ENCODE results near the gene OR2G2.
A peak's percentile ranks its signal among the peaks of the same experiment; 100 is the strongest.

The OR2G2 gene, protein sequence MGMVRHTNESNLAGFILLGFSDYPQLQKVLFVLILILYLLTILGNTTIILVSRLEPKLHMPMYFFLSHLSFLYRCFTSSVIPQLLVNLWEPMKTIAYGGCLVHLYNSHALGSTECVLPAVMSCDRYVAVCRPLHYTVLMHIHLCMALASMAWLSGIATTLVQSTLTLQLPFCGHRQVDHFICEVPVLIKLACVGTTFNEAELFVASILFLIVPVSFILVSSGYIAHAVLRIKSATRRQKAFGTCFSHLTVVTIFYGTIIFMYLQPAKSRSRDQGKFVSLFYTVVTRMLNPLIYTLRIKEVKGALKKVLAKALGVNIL

DNA sequence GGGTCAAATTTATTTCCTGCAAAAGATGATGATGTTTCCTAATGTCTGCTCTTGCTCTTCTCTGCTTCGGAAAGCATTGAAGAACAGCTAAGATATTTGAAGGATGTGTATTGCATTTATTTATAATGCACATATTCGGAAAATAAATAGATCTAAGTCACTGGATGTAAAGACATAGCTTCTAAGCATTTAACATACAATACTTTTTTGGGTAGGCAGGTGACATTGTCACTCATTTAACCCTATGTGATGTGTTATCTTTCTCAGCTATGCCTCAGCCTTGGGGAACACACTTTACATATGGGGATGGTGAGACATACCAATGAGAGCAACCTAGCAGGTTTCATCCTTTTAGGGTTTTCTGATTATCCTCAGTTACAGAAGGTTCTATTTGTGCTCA, at the start of gene OR2G2:
TSS of gene OR2G2 (plus strand) at position 301 of the 400 bp plus-strand sequence. CDS start at position 301, 0 bp downstream.
- no peak for DNase-seq (ENCODE audit: low read depth in 4 of 4, low spot score in 1 of 4)

DNA sequence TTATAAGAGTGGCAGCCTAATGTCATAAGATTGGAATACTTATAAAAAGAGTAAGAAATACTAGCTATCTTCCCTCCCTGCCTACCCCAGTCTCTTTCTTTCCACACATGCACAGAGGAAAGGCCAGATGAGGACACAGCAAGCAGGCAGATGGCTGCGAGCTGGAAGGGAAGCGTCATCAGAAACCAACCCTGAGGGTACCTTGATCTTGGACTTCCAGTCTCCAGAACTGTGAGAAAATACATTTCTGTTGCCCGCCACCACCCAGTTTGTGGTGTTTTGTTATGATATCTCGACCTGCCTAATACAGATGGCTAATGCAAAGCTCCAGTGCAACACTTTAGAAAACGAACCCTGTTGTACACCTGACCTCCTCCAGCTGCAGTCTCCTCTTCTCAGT, 49.6 kb upstream of the OR2G2 start:
- no peak for DNase-seq (ENCODE audit: low read depth in 4 of 4, low spot score in 1 of 4)

DNA sequence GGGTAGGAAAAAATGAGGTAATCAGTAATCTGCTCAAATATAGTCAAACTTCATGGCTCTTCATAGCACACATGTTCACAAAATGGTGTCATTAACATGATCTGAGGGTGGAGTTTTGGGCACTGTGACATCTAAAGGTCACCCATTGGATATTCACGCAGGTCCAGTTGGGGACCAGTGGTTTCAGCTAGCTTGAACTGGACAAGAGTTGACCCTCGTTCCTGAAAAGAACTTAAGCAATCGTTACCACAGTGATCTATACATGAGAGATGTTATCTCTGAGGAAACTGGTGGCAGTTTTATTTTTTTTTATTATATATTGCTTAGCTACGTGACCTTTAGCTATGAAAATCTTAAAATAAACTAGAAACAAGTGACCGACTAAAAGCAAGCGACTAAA, 48.9 kb upstream of the OR2G2 start:
- DNase-seq (ENCODE audit: low read depth in 4 of 4, low spot score in 1 of 4), result no peak

DNA sequence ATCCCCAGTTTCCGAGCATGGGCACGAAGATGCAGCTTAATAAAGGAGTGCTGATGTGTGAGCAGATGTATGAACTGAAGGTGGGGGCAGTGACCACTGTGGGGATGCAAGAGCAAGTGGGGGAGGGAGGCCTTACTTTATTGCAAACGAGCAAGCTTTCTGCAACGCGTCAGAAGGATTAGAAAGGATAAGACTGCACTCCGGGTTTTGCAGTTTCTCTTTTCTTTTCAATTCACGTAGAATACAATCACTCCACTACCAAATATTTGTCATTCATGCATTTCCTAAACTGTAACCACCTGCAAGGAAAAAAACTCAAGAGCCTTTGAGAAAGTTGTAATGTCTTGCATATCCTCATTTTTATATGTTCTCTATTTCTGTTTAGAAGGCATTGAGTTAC, 47.6 kb upstream of the OR2G2 start:
- DNase-seq (ENCODE audit: low read depth in 4 of 4, low spot score in 1 of 4), result no peak

DNA sequence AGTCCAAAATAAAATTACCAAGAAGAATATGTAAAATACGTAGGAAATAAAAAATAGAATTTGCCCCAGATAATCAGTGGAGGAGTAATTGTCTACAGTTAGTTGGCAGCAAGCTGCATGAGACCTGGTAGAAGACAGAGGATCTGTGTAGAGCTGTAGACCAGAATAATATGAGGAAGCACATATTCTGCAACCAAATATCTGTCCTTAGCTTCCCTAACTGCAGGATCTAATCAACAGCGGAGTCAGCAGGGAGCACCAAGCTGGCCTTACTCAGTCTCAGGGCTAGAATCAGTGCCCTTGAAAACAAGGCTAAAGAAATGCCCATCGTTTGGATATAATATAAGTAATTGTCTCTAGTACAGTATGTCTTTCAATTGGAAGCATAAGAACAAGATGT, 45.3 kb upstream of the OR2G2 start:
- DNase-seq (ENCODE audit: low read depth in 4 of 4, low spot score in 1 of 4), result no peak

DNA sequence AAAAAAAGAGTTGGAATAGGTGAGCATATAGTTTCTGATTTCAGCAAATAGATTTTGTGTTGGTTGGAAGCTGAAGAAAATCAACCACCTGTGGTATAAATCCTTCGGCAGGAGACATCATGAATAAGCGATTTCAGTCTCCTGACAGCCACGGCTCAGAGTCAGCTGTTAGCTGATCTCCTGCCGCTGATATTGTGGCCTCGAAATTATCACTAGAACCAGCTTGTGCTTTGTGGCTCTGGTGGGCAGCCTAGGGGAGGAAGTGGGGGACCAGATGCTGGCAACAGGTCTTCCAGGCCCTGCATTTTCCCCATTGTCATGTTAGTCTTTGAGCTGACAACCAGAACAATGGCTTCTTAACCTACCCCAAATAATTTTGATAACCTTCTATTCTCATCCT, 40.1 kb upstream of the OR2G2 start:
- DNase-seq (ENCODE audit: low read depth in 4 of 4, low spot score in 1 of 4), result no peak

DNA sequence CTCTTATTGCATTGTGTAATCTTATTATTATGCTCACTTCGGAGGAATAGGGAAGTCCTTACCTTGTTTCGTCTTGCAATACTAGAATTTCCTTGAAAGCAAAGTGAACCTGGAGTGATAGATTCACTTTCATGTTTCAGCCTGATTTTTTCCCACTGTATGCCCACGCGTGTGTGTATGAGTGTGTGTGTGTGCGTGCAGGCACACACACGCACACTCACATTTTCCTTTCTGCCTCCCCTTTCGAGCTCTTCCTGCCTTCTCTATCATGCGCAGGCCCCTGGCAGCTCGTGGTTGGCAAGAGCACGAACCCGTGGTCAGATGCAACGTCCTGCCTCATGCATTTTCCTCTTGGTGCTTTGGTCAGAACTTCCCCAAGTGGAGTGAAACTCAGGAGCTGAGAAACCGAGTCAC, 39.4 kb upstream of the OR2G2 start, which contains the start of gene GCSAML:
TSS of gene GCSAML (plus strand) at position 366 of the 414 bp plus-strand sequence. CDS start 58 bp downstream, outside the sequence.
- peak in 1 of 4 experiments; percentile 5 for DNase-seq (ENCODE audit: low read depth in 4 of 4, low spot score in 1 of 4)

DNA sequence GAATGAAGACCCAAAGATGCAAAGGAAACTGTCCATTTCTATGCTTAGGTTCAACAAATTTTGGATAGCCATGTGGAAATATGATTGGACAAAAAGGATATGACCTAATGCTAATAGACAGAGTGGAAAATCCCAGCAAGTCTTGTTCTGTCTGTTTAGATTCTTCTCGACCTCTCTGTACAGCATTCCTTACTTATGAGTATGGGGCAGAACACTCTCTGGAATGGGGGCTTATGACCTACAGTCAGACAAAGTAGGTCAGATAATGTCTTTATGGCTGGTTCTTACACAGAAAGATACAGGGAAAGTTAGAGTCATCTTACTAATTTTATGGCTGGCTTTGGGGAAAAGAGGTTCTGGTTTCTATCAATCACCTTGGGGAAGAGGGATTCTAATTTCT, 36.4 kb upstream of the OR2G2 start:
- no peak for DNase-seq (ENCODE audit: low read depth in 4 of 4, low spot score in 1 of 4)

DNA sequence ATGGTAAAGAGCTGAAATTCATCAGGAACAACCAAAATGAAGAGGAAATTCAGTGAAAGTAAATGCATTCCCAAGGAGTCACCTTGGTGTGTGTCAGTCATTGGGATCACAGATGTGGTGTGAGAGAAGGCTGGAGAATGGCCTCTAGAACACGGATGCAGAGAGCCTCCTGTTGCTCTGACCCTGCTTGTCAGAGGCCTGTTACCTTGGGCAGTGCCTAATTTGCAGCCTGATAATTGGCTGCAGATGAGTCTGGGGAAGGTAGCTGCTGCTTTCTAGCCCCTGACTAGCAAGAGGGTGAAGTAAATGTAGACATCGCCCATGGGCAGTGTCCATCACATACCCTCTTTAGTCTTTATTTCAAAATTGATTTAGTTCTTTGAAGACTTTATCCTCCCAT, 35.9 kb upstream of the OR2G2 start:
- no peak for DNase-seq (ENCODE audit: low read depth in 4 of 4, low spot score in 1 of 4)

DNA sequence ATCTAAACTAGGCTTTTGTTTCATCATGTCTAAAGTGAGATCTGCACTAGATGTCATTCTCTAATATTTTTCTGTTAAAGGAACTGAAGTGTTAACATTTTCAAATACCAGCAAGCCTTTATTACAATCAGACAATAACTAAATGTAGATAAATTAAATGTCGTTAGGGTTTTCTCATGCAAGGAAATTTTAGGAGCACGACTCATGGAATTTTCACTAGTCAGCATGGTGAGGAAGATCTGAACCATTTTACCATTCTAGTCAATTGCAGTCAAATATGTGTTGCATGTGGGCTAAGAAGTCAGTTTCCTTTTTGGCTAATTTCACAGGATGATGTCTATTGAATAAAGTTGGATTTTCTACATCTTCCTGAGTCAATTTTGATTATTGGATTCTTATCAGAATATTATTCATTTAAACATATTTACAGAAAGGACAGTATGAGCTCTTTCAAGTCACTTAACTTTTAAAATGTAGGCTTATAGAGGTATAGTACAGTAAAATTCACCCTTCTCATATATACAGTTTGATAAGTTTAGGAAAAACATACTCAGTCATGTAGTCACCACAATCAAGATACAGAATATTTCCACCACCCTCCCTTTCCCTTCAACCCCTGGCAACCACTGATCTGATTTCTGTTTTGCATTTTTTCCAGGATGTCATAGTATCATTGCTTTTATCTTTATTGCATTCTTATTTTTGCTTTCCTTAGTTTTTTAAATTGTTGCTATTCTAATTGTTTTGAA, 30.1 kb upstream of the OR2G2 start:
- no peak for DNase-seq (ENCODE audit: low read depth in 4 of 4, low spot score in 1 of 4)

DNA sequence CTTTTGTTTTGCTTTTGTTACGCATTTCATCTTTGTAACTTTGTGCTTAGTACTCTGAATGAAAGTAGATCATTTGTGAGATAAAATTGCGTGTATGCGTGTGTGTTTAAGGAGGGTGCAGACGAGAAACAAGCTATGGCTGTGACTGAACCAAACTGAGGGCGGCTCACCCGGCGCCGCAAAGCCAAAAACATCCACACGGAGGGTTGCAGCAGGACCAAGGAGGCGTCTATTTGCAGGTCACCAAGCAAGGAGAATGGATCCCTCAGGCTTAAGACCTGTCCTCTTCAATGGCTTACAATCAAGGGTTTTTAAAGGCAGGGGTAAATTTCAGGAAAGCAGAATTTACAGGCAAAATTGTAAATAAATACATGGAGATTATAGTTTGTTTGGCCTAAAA, 26.4 kb upstream of the OR2G2 start:
- DNase-seq (ENCODE audit: low read depth in 4 of 4, low spot score in 1 of 4), result no peak

DNA sequence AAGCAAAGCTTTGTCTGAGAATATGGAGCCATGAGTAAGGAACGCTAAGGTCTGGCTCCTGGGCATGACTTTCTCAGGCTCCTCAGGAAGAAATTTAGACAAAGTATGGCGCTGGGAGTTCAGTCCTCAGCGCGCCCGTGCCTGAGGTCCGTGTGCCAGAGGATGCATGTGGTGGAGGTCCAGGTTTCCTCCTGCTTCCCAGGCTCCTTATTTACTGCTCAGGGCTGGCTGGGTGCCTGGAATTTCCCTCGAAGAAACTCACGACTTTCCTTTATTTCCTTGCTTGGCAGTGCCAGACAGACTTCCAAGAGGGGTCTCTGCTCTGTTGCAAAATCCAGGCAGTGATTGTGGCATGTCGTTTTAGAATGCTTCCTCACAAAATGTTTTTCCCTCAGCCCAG, 26.0 kb upstream of the OR2G2 start:
- no peak for DNase-seq (ENCODE audit: low read depth in 4 of 4, low spot score in 1 of 4)

DNA sequence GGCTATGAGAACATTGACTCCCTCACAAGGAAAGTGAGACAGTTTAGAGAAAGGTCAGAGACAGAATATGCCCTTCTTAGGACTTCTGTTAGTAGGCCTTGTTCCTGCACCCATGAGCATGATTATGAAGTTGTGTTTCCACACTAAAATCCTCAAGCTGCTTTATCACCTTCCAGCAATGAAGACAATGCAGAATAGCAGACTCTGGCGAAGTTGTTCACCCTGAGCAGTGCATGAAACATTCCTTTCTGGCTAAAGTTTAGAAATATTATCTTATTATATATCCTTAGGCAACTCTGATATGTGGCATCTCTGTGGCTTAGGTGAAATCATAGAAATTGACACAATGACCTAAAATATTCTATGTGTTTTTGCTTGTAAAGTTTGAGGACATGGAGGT, 13.9 kb upstream of the OR2G2 start:
- DNase-seq (ENCODE audit: low read depth in 4 of 4, low spot score in 1 of 4), result no peak

DNA sequence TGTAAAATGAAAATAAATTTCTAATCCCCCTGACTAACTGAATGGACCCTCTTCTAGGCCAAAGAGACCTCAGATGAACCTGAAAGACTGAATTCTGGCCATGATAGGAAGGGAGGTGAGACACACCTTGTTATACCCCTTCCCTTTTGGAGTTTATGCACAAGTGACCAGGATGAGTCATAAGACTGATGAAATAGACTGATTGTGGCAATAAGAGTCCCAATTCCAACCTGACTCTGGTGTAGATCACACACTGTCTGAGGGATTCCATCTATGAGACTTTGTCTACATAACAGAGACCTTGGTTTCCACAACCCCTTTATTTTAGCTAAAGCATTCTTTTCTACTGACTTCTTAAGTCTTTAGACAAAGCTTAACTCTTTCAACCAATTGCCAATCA, 13.5 kb upstream of the OR2G2 start:
- DNase-seq (ENCODE audit: low read depth in 4 of 4, low spot score in 1 of 4), result no peak

DNA sequence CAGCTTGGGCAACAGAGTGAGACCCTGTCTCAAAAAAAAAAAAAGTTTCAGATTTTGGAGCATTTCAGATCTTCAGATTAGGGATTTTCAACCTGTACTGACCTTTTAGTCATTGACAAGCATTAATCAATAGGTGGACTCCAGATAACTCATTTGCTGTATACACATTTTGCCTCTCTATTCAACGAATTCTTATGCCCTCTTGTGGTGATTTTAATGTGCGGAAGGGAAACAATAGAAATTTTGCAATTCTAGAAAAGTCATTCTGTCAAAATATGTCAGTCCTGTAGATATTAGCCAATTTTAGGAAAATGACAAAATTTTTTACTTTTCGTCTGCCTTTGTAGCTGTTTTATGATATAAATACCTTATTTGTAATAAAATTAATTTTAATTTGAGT, 11.6 kb upstream of the OR2G2 start:
- DNase-seq (ENCODE audit: low read depth in 4 of 4, low spot score in 1 of 4), result no peak

DNA sequence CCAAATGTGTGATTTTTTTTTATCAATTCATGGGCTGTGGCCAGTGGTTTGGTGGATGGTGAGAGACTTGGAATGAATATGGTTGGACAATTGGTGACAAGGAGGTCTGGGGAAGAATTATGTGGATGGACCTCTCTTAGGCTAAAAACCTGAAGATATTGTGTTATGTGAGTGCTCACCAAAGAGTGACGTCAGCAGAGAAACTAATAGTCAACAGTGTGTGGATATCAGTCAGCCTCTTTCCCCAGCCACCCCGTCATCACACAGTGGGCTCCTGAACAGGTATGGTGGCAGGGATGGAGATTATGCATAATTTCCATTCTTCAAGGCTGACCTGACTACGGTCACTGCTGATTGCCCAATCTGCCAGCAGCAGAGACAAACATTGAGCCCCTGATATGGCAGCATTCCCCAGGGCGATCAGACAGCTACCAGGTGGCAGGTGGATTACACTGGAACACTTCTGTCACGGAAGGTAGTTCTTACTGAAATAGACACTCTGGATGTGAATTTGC, 9.2 kb upstream of the OR2G2 start:
- DNase-seq (ENCODE audit: low read depth in 4 of 4, low spot score in 1 of 4), result no peak

DNA sequence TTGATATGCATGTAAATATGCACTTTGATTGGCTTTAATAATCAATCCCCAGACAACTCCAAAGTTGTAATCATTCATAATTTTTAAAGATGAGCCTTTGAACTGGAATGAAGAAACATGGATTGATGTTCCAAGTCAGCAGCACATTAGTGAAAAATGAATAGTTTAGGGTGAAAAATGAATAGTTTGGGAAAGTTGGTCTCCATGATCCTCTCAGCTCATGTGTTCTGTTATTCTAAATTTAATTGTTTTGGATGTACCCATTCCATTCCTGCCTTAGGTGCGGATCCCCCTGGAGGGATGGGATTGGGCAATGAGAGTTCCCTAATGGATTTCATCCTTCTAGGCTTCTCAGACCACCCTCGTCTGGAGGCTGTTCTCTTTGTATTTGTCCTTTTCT, 17.1 kb downstream of the OR2G2 start, which contains the start of gene OR2G3:
TSS of gene OR2G3 (plus strand) at position 301 of the 400 bp plus-strand sequence. CDS start at position 301, 0 bp downstream.
- no peak for DNase-seq (ENCODE audit: low read depth in 4 of 4, low spot score in 1 of 4)

DNA sequence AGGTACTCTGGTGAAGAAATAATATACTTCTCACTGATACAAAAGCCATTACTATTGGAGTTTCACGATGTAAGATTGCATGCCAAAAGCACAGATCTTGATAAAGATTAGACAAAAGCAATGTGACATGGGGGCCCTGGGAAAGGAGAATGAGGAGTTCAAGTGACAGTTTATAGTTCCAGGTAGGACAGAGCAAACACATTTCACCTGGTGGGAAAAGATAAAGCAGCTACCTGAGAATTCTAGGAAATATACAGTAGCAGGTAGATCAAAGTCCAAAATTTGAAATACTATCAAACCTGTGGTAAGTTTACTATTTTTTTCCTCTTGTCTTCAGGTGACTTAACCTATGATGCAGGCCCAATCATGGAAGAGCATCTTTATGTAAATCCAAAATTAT, 25.2 kb downstream of the OR2G2 start:
- no peak for DNase-seq (ENCODE audit: low read depth in 4 of 4, low spot score in 1 of 4)

DNA sequence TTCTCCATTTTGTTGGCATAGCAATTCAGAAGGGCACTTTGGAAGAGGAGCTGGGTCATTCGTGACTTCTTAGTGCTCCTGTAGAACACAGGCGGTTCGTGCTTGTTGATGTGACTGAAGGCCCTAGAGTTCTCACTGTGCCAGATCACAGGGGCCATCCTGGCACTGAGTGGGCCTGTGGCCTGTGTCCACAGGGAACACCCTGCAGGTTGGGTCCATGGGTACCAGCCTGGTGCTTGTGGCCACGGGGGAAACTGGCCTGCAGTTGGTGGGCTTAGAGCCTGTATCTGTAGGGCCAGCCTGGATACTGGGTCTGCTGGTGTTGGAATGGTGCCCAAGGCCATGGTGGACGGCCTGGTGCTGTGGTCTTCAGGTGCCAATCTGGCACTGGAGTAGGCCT, 26.5 kb downstream of the OR2G2 start:
- DNase-seq (ENCODE audit: low read depth in 4 of 4, low spot score in 1 of 4), result no peak

DNA sequence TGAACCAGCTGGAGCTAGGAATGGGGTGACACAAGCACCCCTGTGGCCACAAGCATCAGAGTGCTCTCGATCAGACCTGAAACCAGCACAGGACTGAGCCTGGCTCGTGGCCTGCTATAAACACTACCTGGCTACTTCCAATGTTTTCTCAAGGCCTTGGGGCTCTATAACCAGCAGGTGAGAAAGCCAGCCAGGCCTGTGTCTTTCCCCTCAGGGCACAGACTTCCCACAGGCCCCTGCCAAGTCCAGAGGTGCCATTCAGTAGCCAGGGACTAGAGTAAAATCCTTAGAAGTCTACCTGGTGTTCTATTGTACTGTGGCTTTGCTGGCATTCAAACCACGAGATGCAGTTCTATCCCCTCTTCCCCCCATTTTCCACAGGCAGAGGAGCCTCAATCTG, 39.8 kb downstream of the OR2G2 start:
- no peak for DNase-seq (ENCODE audit: low read depth in 4 of 4, low spot score in 1 of 4)

DNA sequence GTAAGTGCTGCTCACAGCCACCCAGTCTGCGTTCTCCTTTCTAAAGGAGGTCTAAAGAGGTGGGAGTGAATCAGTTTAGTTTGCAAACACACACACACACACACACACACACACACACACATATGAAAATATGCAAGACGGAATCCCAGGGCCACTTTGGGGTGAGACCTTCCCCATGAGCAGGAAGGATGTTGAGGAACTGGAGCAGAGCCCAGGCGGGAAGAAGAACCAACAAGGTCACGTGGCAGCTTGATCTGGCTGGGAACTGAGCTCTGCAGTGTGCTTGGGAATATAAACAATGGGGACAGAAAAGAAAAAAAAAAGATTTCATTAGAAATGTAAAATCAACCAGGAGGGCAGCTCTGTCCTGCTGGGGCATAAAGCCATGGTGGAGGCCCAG, 49.9 kb downstream of the OR2G2 start:
- DNase-seq (ENCODE audit: low read depth in 4 of 4, low spot score in 1 of 4), result no peak

DNA sequence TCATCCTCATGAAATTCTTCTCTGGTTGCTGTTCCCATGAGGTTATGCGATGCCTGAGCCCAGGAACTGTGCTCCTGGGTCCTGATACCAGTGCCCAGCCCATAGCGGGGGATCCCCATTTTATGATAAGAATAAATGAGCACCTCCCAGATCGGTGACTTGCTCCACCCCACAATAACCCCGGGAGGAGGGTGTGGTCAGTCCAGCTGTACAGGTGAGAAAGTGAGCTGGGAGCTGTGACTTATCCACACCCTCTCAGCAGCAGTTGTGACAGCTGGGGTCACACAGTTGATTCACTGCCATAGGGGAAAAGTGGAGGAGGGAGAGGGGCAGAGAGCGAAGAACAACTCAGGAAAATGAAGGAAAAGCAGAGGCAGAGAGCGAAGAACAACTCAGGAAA, 50.6 kb downstream of the OR2G2 start:
- DNase-seq (ENCODE audit: low read depth in 4 of 4, low spot score in 1 of 4), result no peak
